ELR (cell line): Measurements from ENCODE around the gene SMAD9.

Experiments used
- DNase-seq: peaks from one replicate; pipeline ENCODE4 v3.0.0-alpha.2; 2015; ENCODE audit warnings: low read depth

Gene SMAD9

GRCh38 chr13:36817996-36818803, 101.8 kb downstream of the SMAD9 start:
- no peak for DNase-seq

- peak; percentile 48 for DNase-seq
These were observed 105.0 kb downstream of the SMAD9 start for GRCh38 chr13:36815062-36815461.

GRCh38 chr13:36814465-36814864, 105.6 kb downstream of the SMAD9 start:
- DNase-seq = no peak

- DNase-seq = no peak
These were observed 106.8 kb downstream of the SMAD9 start for GRCh38 chr13:36813225-36813624.

- DNase-seq = no peak
These were observed 112.4 kb downstream of the SMAD9 start for GRCh38 chr13:36807616-36808015.

GRCh38 chr13:36806102-36806501, 113.9 kb downstream of the SMAD9 start:
- no peak for DNase-seq

- DNase-seq = no peak
These were observed 115.5 kb downstream of the SMAD9 start for GRCh38 chr13:36804588-36804987.

GRCh38 chr13:36801035-36801434, 119.0 kb downstream of the SMAD9 start:
- no peak for DNase-seq

- DNase-seq = no peak
These were observed 124.0 kb downstream of the SMAD9 start for GRCh38 chr13:36796052-36796451.

- DNase-seq = no peak
These were observed 124.6 kb downstream of the SMAD9 start for GRCh38 chr13:36795463-36795862.
